HG03025 (cell line): ENCODE measurements around the gene EPS8L3.
"Not testable (repeated sequence)": the region's sequence is repeated elsewhere in the genome, so short reads cannot be mapped to it uniquely, and the experiment has no call there.

Experiments used
- ATAC-seq: cut with Tn5 transposase; IDR thresholded peaks from one replicate; pipeline ENCODE4 v1.9.1; 2021; ENCODE audit warnings: mild to moderate bottlenecking, moderate library complexity; ENCODE audit not compliant: unreplicated experiment, low FRiP score

The EPS8L3 gene

GRCh38 chr1:109716570-109717090 is 47.1 kb downstream of the EPS8L3 start:
- no peak for ATAC-seq

- no peak for ATAC-seq
Observed at GRCh38 chr1:109716121-109716520, 47.6 kb downstream of the EPS8L3 start.

GRCh38 chr1:109714661-109715372 is 48.9 kb downstream of the EPS8L3 start:
- no peak for ATAC-seq

- no peak for ATAC-seq
Observed at GRCh38 chr1:109713636-109714035, 50.1 kb downstream of the EPS8L3 start.

GRCh38 chr1:109712321-109712864 is 51.3 kb downstream of the EPS8L3 start:
- no peak for ATAC-seq

- ATAC-seq = not testable (repeated sequence)
Observed at GRCh38 chr1:109711593-109712320, 52.0 kb downstream of the EPS8L3 start, which contains the start of gene GSTM5. TSS of gene GSTM5 (plus strand) at chr1:109712251. CDS start at chr1:109712313, 62 bp downstream.

- not testable (repeated sequence) for ATAC-seq
Observed at GRCh38 chr1:109709822-109710221, 53.9 kb downstream of the EPS8L3 start.

GRCh38 chr1:109708949-109709348 is 54.8 kb downstream of the EPS8L3 start:
- not testable (repeated sequence) for ATAC-seq

GRCh38 chr1:109705411-109705810 is 58.3 kb downstream of the EPS8L3 start:
- ATAC-seq = no peak

- ATAC-seq = no peak
Observed at GRCh38 chr1:109704173-109704572, 59.5 kb downstream of the EPS8L3 start.

- ATAC-seq = not testable (repeated sequence)
Observed at GRCh38 chr1:109702940-109703339, 60.8 kb downstream of the EPS8L3 start.
